Endothelial cell of umbilical vein (primary cell): ENCODE data around the gene CTSW. TPM values are rescaled to one million over a fixed set of nuclear protein-coding genes. Genes with fewer than 3 reads are reported as not detected.

Experiments
- BruUV-seq: library from RNA; stranded (reverse); fragments of 400-500 nt; replicated peaks from 2 replicates; lab custom pipeline; 2021; lab: Mats Ljungman, UMichigan
- CTCF ChIA-PET: fragments of 300-600, 350-600 bp; sonication (Branson Sonifier 250); formaldehyde crosslinking; loops from one replicate; lab custom pipeline; 2021; ENCODE audit warnings: antibody characterized with exemption, inconsistent platforms; lab: Charles Lee
- POLR2A ChIA-PET: fragments of 300-600, 350-600 bp; sonication (Branson Sonifier 250); formaldehyde crosslinking; loops from one replicate; lab custom pipeline; 2021; ENCODE audit warnings: antibody characterized with exemption, inconsistent platforms; lab: Charles Lee
- DNase-seq: peaks from one replicate; pipeline ENCODE4 v3.0.0-alpha.2; 2011; ENCODE audit warnings: low read depth, low spot score
- FAIRE-seq: peaks from 2 replicates; lab custom pipeline; 2011; peaks lifted over from hg19 to GRCh38; lab: Jason Lieb, UNC
- H2AFZ ChIP-seq: 2 replicates; pipeline ENCODE4 v1.6.0; 2012; ENCODE audit warnings: low read depth, low read length, control low read depth, inconsistent platforms
- H3K27ac ChIP-seq: 2 replicates; pipeline ENCODE4 v1.5.1; 2011; ENCODE audit warnings: low read depth, mild to moderate bottlenecking, control low read depth, low read length, moderate library complexity; ENCODE audit not compliant: insufficient read depth
- H3K27me3 ChIP-seq, 2 experiments: 2 replicates each; pipeline versions ENCODE4 v1.6.0 to v1.6.1; 2011; ENCODE audit warnings: low read length in 2 of 2, mixed read lengths in 1 of 2; ENCODE audit not compliant: control insufficient read depth in 2 of 2, insufficient read depth in 2 of 2
- H3K36me3 ChIP-seq, 2 experiments: 2 replicates in 1 of 2; 3 replicates in 1 of 2; pipeline ENCODE4 v1.5.1; 2011; ENCODE audit warnings: low read length in 2 of 2, mild to moderate bottlenecking in 1 of 2, moderate library complexity in 1 of 2; ENCODE audit not compliant: control insufficient read depth in 2 of 2, insufficient read depth in 2 of 2; ENCODE audit errors: extremely low read depth in 1 of 2
- H3K4me1 ChIP-seq: 3 replicates; pipeline ENCODE4 v1.5.1; 2011; ENCODE audit warnings: mild to moderate bottlenecking, low read length; ENCODE audit not compliant: control insufficient read depth, insufficient read depth; ENCODE audit errors: extremely low read depth
- H3K4me2 ChIP-seq: 2 replicates; pipeline ENCODE4 v1.6.1; 2011; ENCODE audit warnings: low read length, control low read depth, mixed read lengths; ENCODE audit not compliant: insufficient read depth
- H3K4me3 ChIP-seq, 3 experiments: fragments of 200-600 bp in 1 of 3; sonication (generic), shearing (Covaris generic) in 1 of 3; replicated peaks in 1 of 3; 2 replicates each; pipeline ENCODE4 v1.5.1; 2011 to 2016; ENCODE audit warnings: control low read depth in 3 of 3, low read length in 3 of 3, mild to moderate bottlenecking in 2 of 3, inconsistent platforms in 1 of 3, low read depth in 1 of 3, moderate library complexity in 1 of 3; ENCODE audit not compliant: insufficient read depth in 1 of 3
- H3K79me2 ChIP-seq: 2 replicates; pipeline ENCODE4 v1.6.0; 2012; ENCODE audit warnings: low read length, inconsistent platforms; ENCODE audit not compliant: control insufficient read depth, insufficient read depth
- H3K9ac ChIP-seq: replicated peaks from 2 replicates; pipeline ENCODE3; 2011; ENCODE audit warnings: low read length, control low read depth; ENCODE audit not compliant: insufficient read depth; ENCODE audit errors: extremely low read depth
- H3K9me1 ChIP-seq: replicated peaks from 3 replicates; pipeline ENCODE4 v1.6.0; 2011; ENCODE audit warnings: mild to moderate bottlenecking, low read length; ENCODE audit not compliant: control insufficient read depth, insufficient read depth; ENCODE audit errors: extremely low read depth
- H3K9me3 ChIP-seq: replicated peaks from 2 replicates; pipeline ENCODE4 v1.5.1; 2012; ENCODE audit warnings: low read length, inconsistent platforms; ENCODE audit not compliant: control insufficient read depth, insufficient read depth
- H4K20me1 ChIP-seq: replicated peaks from 2 replicates; pipeline ENCODE3; 2011; ENCODE audit warnings: mild to moderate bottlenecking, low read length; ENCODE audit not compliant: control insufficient read depth, insufficient read depth; ENCODE audit errors: extremely low read depth
- EZH2 ChIP-seq: IDR thresholded peaks from 2 replicates; pipeline ENCODE4 v1.6.1; 2012; ENCODE audit warnings: borderline replicate concordance, low read depth, mild to moderate bottlenecking, moderate library complexity, low read length, inconsistent platforms; ENCODE audit not compliant: severe bottlenecking
- FOS ChIP-seq: IDR thresholded peaks from 2 replicates; pipeline ENCODE4 v1.6.1; 2011; ENCODE audit warnings: mild to moderate bottlenecking, low read length, moderate library complexity, borderline replicate concordance; ENCODE audit not compliant: insufficient read depth
- GATA2 ChIP-seq: IDR thresholded peaks from 2 replicates; pipeline ENCODE4 v1.7.0; 2011; ENCODE audit warnings: low read depth, mild to moderate bottlenecking, moderate library complexity, mixed read lengths, low read length; ENCODE audit not compliant: insufficient read length, insufficient read depth
- JUN ChIP-seq: IDR thresholded peaks from 2 replicates; pipeline ENCODE4 v1.6.1; 2011; ENCODE audit warnings: borderline replicate concordance, low read depth; ENCODE audit not compliant: insufficient read length, insufficient read depth
- MYC ChIP-seq: IDR thresholded peaks from one replicate; pipeline ENCODE4 v1.6.1; 2011; ENCODE audit warnings: mild to moderate bottlenecking, low read depth, low read length
- POLR2A ChIP-seq: IDR thresholded peaks from 2 replicates; pipeline ENCODE4 v1.6.1; 2012; ENCODE audit warnings: low read depth, mild to moderate bottlenecking, control low read depth, low read length
- POLR2AphosphoS5 ChIP-seq: IDR thresholded peaks from 2 replicates; pipeline ENCODE4 v1.6.1; 2012; ENCODE audit warnings: low read depth, mild to moderate bottlenecking, control low read depth, low read length, moderate library complexity; ENCODE audit not compliant: insufficient read depth
- dilution Hi-C: fragments of 300-500 bp; cut with MboI; formaldehyde crosslinking; loops from one replicate; pipeline ENCODE4 v1.15.0; 2019; ENCODE audit warnings: low sequenced_read_pairs; ENCODE audit not compliant: extremely low pct_ligation_motif_present
- intact Hi-C: fragments of 100-400 bp; cut with micrococcal nuclease; formaldehyde crosslinking; loops from one replicate; pipeline ENCODE4 v1.10.0; 2022
- polyA plus RNA-seq, 4 experiments: library from polyadenylated mRNA; depleted of rRNA in 3 of 4; stranded (reverse) in 3 of 4; unstranded in 1 of 4; fragments of >200 nt; gene quantifications; 2 replicates each; pipeline versions ENCODE4 v1.2.1 to v1.2.3, GENCODE V29; 2011 to 2012; ENCODE audit warnings: missing spikeins in 1 of 4
- total RNA-seq: library from RNA; stranded (reverse); gene quantifications from 2 replicates; pipeline ENCODE4 v1.2.3, GENCODE V29; 2021
- TF ChIP-seq, protein P1 (sequence below): IDR thresholded peaks from 2 replicates; pipeline ENCODE4 v1.6.1; 2011; ENCODE audit not compliant: insufficient read depth, insufficient read length
- TF ChIP-seq, protein P2 (sequence below), 2 donors: IDR thresholded peaks; 1 replicate in 1 of 2; 2 replicates in 1 of 2; pipeline ENCODE4 v1.5.1; 2011; ENCODE audit warnings: low read length in 2 of 2, mild to moderate bottlenecking in 2 of 2, moderate library complexity in 2 of 2, control low read depth in 1 of 2, inconsistent platforms in 1 of 2, low read depth in 1 of 2; ENCODE audit not compliant: insufficient read depth in 1 of 2; ENCODE audit errors: extremely low read depth in 1 of 2

CTSW gene
- total and polyA plus RNA-seq, 2 donors (not counting 3 experiments of a cell fraction or from before 2014, with no cell fraction given): not detected

DNA sequence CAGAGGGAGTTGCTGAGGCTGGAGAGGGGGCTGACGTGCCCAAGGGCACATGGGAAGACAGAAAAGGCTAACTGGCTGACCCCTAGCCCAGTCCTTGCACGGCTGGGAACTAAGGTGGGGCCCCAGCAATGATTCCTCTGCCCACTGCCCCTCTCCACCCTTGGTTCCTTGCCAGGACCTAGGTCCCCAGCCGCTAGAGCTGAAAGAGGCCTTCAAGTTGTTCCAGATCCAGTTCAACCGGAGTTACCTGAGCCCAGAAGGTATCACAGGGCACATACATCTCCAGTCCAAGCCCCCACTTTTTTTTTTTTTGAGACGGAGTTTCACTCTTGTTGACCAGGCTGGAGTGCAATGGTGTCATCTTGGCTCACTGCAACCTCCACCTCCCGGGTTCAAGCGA, 390 bp downstream of the CTSW start:
- TF ChIP-seq, protein P1, sequence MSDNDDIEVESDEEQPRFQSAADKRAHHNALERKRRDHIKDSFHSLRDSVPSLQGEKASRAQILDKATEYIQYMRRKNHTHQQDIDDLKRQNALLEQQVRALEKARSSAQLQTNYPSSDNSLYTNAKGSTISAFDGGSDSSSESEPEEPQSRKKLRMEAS: no peak
- TF ChIP-seq POLR2A (no peak), MYC (no peak), FOS (no peak), EZH2 (no peak), JUN (no peak), GATA2 (no peak), POLR2AphosphoS5 (no peak)
- TF ChIP-seq, protein P2, sequence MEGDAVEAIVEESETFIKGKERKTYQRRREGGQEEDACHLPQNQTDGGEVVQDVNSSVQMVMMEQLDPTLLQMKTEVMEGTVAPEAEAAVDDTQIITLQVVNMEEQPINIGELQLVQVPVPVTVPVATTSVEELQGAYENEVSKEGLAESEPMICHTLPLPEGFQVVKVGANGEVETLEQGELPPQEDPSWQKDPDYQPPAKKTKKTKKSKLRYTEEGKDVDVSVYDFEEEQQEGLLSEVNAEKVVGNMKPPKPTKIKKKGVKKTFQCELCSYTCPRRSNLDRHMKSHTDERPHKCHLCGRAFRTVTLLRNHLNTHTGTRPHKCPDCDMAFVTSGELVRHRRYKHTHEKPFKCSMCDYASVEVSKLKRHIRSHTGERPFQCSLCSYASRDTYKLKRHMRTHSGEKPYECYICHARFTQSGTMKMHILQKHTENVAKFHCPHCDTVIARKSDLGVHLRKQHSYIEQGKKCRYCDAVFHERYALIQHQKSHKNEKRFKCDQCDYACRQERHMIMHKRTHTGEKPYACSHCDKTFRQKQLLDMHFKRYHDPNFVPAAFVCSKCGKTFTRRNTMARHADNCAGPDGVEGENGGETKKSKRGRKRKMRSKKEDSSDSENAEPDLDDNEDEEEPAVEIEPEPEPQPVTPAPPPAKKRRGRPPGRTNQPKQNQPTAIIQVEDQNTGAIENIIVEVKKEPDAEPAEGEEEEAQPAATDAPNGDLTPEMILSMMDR (IDR thresholded peaks at IDR 0.05; ENCODE audit: extremely low read depth in 1 of 2, insufficient read depth in 1 of 2, low read depth in 1 of 2, low read length in 2 of 2): no peak
- peaks cover 4 to 23% of the 10 kb centered on the region in 2 experiments for H3K36me3 ChIP-seq
- POLR2A ChIA-PET: no interaction called here
- no peak overlapping the region for H3K27ac ChIP-seq
- no peaks in the 10 kb centered on the region for H3K79me2 ChIP-seq
- no peaks in the 10 kb centered on the region for H3K27me3 ChIP-seq
- intact Hi-C loops: no loop called here
- H2AFZ ChIP-seq: no peak overlapping the region
- no peak for DNase-seq
- dilution Hi-C loops: no loop called here
- no peak overlapping the region for H3K9ac ChIP-seq
- CTCF ChIA-PET: interaction anchor here (1.1 to 1.6 kb wide), 3 partner anchors 9 to 22 kb away, joined by 3 to 5 read pairs (median 4); partner anchors contain the start of gene FIBP
- no peaks in the 10 kb centered on the region for H3K9me1 ChIP-seq
- no peaks in the 10 kb centered on the region for H3K9me3 ChIP-seq
- no peak overlapping the region for H3K4me3 ChIP-seq
- H4K20me1 ChIP-seq: no peaks in the 10 kb centered on the region
- no peak overlapping the region for H3K4me2 ChIP-seq
- H3K4me1 ChIP-seq: no peaks in the 10 kb centered on the region
- BruUV-seq: no TSS peak
- FAIRE-seq: no peak
